GM21529 (cell line): Measurements from ENCODE around the gene ATF7IP2.
"Not testable (repeated sequence)": the region's sequence is repeated elsewhere in the genome, so short reads cannot be mapped to it uniquely, and the experiment has no call there.

Source experiments
- ATAC-seq: cut with Tn5 transposase; IDR thresholded peaks from one replicate; pipeline ENCODE4 v1.9.1; 2021; ENCODE audit not compliant: unreplicated experiment

Gene ATF7IP2

DNA sequence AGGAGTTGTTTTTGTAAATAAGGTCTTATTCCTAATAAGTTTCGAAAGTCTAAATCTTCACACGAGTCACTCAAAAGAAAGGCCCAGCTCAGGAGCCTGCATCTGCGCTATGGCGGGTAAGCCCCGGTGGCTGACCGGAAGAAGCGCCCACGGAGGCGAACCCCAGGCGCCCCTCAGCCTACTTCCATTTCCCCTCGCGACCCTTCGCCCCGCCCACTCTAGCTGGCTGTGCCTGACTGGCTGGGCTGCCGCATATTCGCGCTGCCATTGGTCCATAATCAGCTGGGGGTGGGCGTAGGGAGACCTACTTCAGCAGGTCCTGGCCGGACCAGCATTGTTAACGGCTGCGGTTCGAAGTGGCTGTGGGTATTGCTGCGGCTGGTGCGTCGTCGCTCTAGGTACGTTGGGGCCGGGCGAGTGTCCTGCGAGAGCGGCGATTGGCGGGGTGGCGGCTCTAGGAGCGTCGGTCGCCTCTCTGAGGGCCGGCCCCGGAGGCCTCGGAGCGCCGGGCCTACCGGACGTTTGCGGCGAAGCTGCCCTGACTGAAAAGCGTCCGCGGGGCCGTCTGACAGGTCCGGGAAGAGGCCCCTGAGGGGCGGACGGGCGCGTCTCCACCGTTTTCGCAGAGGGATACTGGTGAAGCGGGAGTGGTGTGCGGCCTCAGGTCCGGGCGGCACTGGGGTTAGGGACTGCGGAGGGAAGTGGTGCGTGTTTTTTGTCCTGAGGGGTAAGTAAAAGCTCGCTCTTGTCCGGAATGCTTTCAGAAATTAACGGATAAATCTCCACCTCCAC is at the start of gene ATF7IP2:
ATF7IP2 (plus strand) TSS at position 337 of the 792 bp plus-strand sequence. CDS start 44,560 bp downstream, outside the sequence.
- peak; percentile 90 for ATAC-seq

DNA sequence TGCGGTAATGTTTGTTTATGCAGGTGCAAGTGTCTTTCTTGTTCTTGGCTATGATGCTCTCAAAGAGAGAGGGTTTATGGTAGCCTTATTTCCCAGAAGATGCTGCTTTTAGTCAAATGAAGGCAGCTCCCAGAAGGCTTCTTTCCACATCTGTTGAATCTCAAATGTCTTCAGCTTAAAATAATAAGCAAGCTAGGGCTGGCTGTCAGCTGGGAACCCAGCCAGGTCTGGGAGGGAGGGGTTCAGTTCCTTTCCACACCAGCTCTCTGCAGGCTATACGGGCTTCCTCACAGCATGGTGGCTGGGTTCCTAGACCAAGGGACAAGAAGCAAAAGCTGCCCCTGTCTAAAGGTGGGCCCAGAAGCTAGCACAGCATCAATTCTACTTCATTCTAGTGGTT is 47.4 kb upstream of the ATF7IP2 start:
- no peak for ATAC-seq

GRCh38 chr16:10339777-10340732 is 45.8 kb upstream of the ATF7IP2 start:
- ATAC-seq, result no peak

DNA sequence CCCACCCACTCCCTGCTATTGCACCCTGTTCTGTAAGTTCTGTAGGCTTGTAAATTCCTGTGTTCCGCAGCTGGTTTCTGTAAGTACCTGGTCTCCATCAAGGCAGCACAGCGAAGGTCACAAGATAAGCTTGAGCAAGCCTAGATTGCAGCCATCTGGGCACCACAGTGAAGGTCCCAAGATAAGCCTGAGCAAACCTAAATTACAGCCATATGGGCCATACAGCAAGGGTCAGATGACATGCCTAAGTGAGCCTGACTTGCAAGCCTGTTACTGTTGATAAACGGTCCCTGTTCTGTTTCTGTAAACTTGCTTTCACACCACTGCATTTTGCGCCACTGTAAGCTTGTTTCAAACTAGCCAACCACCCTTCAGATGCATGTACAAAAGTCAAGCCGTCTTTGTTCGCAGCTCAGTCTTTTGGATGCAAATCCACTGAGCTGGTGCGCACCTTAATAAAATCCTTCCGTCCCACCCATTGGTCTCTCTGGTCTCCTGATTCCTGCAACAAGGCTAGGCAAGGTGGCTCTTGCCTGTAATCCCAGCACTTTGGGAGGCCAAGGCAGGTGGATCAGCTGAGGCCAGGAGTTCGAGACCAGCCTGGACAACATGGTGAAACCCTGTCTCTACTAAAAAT is 42.6 kb upstream of the ATF7IP2 start:
- no peak for ATAC-seq

DNA sequence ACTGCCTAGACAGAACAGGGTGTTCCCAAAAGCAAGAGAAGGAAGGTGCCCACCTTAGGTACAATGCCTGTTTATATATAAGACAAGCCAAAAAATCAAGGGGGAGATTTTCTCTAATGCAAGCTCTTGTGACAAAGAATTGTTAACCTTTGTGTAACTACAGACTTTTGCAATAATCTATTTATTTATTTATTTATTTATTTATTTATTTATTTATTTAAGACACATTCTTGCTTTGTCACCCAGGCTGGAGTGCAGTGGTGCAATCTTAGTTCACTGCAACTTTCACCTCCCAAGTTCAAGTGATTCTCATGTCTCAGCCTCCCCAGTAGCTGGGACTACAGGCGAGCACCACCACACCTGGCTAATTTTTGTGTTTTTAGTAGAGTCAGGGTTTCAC is 41.2 kb upstream of the ATF7IP2 start:
- ATAC-seq, result not testable (repeated sequence)

GRCh38 chr16:10345629-10346028 is 40.2 kb upstream of the ATF7IP2 start:
- no peak for ATAC-seq

- no peak for ATAC-seq
Measured at GRCh38 chr16:10349851-10350250, 36.0 kb upstream of the ATF7IP2 start.

DNA sequence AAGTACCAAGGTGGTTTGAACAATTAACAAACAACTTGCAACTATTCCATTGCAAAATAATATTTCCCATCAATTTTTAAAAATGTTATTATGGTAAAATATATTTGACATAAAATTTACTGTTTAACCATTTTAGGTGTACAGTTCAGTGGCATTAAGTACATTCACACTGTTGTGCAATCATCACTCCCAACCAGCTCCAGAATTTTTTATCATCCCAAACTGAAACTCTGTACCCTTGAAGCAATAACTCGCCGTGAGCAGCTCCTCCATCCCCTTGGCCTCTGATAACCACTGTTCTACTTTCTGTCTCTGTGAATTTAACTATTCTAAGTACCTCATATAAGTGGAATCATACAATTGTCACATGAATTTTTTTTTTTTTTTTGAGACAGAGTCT is 33.6 kb upstream of the ATF7IP2 start:
- no peak for ATAC-seq

GRCh38 chr16:10355589-10355988 is 30.3 kb upstream of the ATF7IP2 start:
- ATAC-seq, result no peak

DNA sequence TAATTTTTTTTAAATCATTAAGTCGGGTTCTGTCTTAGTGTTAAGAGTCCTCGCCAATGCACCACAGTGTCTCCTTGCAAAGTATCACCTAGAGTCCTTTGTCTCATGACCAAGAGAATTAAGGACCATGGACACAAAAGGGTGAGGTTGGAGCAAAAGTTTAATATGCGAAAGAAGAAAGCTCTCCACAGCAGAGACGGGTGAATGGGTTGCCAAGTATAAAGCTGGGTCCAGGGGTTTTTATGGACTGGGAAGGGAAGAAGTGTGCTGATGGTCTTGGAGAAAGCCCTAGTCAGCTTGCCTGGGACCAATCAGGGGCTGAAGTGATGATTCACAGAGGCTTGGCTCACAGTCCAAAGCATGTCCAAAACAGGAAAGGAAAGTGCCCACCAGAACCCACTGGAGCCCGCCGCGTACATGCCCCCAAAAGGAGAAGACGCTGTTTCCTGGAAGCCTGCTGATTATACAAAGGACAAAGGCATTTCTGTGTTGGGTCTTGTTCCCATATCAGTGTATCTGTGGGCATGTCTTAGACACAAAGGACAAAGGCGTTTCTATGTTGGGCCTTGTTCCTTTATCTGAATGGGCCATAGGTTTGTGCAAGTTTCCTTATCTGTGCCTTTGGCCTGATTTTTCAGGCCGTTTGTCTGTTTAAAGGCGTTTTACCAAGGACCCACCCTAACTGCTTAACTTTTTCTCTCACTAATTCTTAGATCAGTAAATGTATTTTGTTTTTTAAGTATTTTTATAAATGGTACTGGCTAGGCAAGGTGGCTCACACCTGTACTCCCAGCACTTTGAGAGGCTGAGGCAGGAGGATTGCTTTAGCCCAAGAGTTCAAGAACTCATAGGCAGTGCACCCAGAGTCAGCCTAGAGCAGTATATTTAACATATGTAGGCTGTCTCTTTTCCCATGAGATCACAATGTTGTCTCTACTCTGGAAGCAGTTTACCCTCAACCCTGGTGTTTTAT is 28.7 kb upstream of the ATF7IP2 start:
- no peak for ATAC-seq

GRCh38 chr16:10361747-10362076 is 24.1 kb upstream of the ATF7IP2 start:
- ATAC-seq, result not testable (repeated sequence)

DNA sequence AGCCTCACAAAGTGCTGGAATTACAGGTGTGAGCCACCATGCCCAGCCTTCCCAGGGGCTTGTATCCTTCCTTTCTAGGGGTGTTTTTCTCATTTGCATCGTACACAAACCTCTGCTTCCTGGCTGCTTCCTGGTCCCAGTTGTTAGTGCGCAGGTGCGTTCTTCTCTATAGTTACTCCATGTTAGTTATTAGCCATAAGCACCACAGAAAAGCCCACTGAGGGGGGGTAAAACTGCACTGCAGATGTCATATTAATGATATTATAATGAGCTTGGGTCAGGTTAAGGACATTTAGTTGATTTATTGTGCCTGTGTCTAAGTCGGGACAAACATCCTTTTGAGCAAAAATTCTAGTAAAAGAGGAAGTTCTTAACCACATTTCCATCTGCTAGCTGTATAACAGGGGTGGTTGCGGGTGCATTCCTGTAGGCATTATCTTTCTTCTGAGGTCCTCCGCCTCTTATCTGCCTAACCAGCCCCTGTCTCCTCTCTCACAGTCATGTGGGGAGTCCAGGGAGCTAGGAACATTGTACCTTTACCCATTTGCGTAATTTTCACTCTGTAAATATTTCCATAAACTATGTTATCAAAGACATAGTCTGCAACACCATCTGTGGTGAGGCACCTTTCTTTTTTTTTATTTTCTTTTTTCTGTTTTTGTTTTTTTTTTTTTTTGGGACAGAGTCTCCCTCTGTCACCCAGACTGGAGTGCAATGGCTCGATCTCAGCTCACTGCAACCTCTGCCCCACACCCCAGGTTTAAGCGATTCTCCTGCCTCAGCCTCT is 23.6 kb upstream of the ATF7IP2 start:
- ATAC-seq, result no peak

DNA sequence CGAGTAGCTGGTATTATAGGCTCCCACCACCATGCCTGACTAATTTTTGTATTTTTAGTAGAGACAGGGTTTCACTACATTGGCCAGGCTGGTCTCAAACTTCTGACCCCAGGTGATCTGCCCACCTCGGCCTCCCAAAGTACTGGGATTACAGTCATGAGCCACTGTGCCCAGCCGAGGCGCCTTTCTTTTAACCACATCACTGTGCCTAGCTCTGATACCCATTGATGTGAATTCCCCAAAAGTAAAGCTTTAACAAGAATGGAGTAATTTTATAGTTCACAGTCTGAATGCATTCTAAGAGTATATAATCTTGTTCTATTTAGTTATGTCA is 23.0 kb upstream of the ATF7IP2 start:
- not testable (repeated sequence) for ATAC-seq

- not testable (repeated sequence) for ATAC-seq
Measured at GRCh38 chr16:10366619-10367018, 19.2 kb upstream of the ATF7IP2 start.

GRCh38 chr16:10367616-10368188 is 18.2 kb upstream of the ATF7IP2 start:
- ATAC-seq, result no peak

- no peak for ATAC-seq
Measured at GRCh38 chr16:10368969-10369551, 16.8 kb upstream of the ATF7IP2 start.

GRCh38 chr16:10370096-10370726 is 15.7 kb upstream of the ATF7IP2 start:
- ATAC-seq, result no peak

DNA sequence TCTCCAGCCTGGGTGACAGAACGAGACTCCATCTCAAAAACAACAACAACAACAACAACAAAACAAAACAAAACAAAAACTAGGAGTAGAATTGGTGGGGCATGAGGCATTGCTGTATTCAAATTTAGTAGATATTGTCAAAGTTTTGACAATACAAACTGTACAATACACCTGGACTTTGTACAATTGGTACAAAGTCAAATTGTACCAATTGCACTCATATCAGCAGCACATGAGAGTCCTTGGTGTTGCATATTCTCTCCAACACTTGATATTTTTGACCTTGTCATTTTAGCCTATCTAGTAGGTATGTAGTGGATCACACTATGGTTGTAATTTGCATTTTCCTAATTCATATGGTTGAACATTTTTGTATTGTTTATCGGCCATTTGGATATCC is 14.3 kb upstream of the ATF7IP2 start:
- no peak for ATAC-seq
